HL-60 (cell line): ENCODE results near the gene FAM32A.

Experiments used
- DNase-seq, 2 experiments: peaks; one replicate each; pipeline ENCODE4 v3.0.0-alpha.2; 2010 to 2020; ENCODE audit warnings: low read depth in 1 of 2, low spot score in 1 of 2
- H3K27ac ChIP-seq: fragments of 250-450 bp; sonication (Bioruptor Pico); replicated peaks from 2 replicates; pipeline ENCODE4 v1.5.1; 2020; ENCODE audit warnings: mild to moderate bottlenecking, moderate library complexity
- H3K27me3 ChIP-seq: fragments of 250-450 bp; sonication (Bioruptor Pico); 2 replicates; pipeline ENCODE4 v1.5.1; 2021; ENCODE audit warnings: mild to moderate bottlenecking, moderate library complexity; ENCODE audit not compliant: insufficient read depth, poor library complexity, severe bottlenecking
- H3K4me3 ChIP-seq: replicated peaks from 2 replicates; pipeline ENCODE4 v1.5.1; 2011; ENCODE audit warnings: mild to moderate bottlenecking, control low read depth, low read length; ENCODE audit not compliant: insufficient read depth
- CTCF ChIP-seq: IDR thresholded peaks from one replicate; pipeline ENCODE4 v1.5.1; 2011; ENCODE audit warnings: low read length, control low read depth, inconsistent platforms; ENCODE audit not compliant: insufficient read depth
- GABPA ChIP-seq: IDR thresholded peaks from 2 replicates; pipeline ENCODE4 v1.6.1; 2012; ENCODE audit warnings: low read depth
- POLR2AphosphoS5 ChIP-seq: IDR thresholded peaks from 2 replicates; pipeline ENCODE4 v1.6.1; 2012; ENCODE audit warnings: low read depth
- REST ChIP-seq: IDR thresholded peaks from 2 replicates; pipeline ENCODE4 v1.6.1; 2012; ENCODE audit warnings: low read depth; ENCODE audit not compliant: insufficient replicate concordance
- SPI1 ChIP-seq: IDR thresholded peaks from 2 replicates; pipeline ENCODE4 v1.6.1; 2012; ENCODE audit warnings: low read depth, mild to moderate bottlenecking, borderline replicate concordance

FAM32A gene

GRCh38 chr19:16206046-16206605 lies 20.9 kb downstream of the FAM32A start:
- DNase-seq = no peak
- Histone ChIP-seq H3K4me3 (no peak overlapping the region), H3K27me3 (no peaks in the 10 kb centered on the region), H3K27ac (no peak overlapping the region)
- TF ChIP-seq POLR2AphosphoS5 (no peak), CTCF (no peak), SPI1 (no peak), GABPA (no peak), REST (no peak)

- H3K27me3 ChIP-seq = no peaks in the 10 kb centered on the region
- TF ChIP-seq GABPA = no peak
- no peak for TF ChIP-seq SPI1
- TF ChIP-seq REST = no peak
- TF ChIP-seq CTCF = no peak
- TF ChIP-seq POLR2AphosphoS5 = no peak
- H3K4me3 ChIP-seq = no peak overlapping the region
- H3K27ac ChIP-seq = no peak overlapping the region
- no peak for DNase-seq
Measured at GRCh38 chr19:16206637-16207036, 21.4 kb downstream of the FAM32A start.

GRCh38 chr19:16207063-16207462 lies 21.9 kb downstream of the FAM32A start:
- Histone ChIP-seq H3K4me3 (no peak overlapping the region), H3K27me3 (no peaks in the 10 kb centered on the region), H3K27ac (no peak overlapping the region)
- DNase-seq = no peak
- no peak for TF ChIP-seq GABPA
- TF ChIP-seq SPI1 = no peak
- TF ChIP-seq CTCF = no peak
- no peak for TF ChIP-seq REST
- TF ChIP-seq POLR2AphosphoS5 = no peak
